ENCODE data around the gene RAPGEF2.

GRCh38 chr4:159077702-159078495 is 25.0 kb upstream of the RAPGEF2 start:
- TF ChIP-seq CTCF (IDR thresholded peaks at IDR 0.05) (no peak), POLR2A (IDR thresholded peaks at IDR 0.05) (no peak)
